GM19035 (cell line): Measurements from ENCODE around the gene ATF4.

ENCODE experiments used
- ATAC-seq: cut with Tn5 transposase; IDR thresholded peaks from one replicate; pipeline ENCODE4 v1.9.1; 2021; ENCODE audit not compliant: unreplicated experiment

The ATF4 gene

GRCh38 chr22:39520226-39521105, at the start of gene ATF4:
TSS of gene ATF4 (plus strand) at chr22:39520562. CDS start at chr22:39521446, 884 bp downstream.
- peak; percentile 53 for ATAC-seq

GRCh38 chr22:39471381-39472141, 48.8 kb upstream of the ATF4 start:
- no peak for ATAC-seq

GRCh38 chr22:39472570-39473556, 47.5 kb upstream of the ATF4 start:
- no peak for ATAC-seq

GRCh38 chr22:39473851-39474250, 46.5 kb upstream of the ATF4 start:
- no peak for ATAC-seq

GRCh38 chr22:39474351-39475111, 45.8 kb upstream of the ATF4 start:
- no peak for ATAC-seq

GRCh38 chr22:39475337-39475736, 45.0 kb upstream of the ATF4 start:
- no peak for ATAC-seq

- no peak for ATAC-seq
Measured at GRCh38 chr22:39475902-39476301, 44.5 kb upstream of the ATF4 start.

GRCh38 chr22:39476664-39477063, 43.7 kb upstream of the ATF4 start:
- ATAC-seq = no peak

GRCh38 chr22:39477542-39477941, 42.8 kb upstream of the ATF4 start:
- no peak for ATAC-seq

- ATAC-seq = no peak
Measured at GRCh38 chr22:39478441-39478850, 41.9 kb upstream of the ATF4 start.

- no peak for ATAC-seq
Measured at GRCh38 chr22:39479254-39479653, 41.1 kb upstream of the ATF4 start.

- no peak for ATAC-seq
Measured at GRCh38 chr22:39480557-39480956, 39.8 kb upstream of the ATF4 start.

GRCh38 chr22:39481054-39481453, 39.3 kb upstream of the ATF4 start:
- no peak for ATAC-seq

- no peak for ATAC-seq
Measured at GRCh38 chr22:39481595-39481994, 38.8 kb upstream of the ATF4 start.

GRCh38 chr22:39482768-39483167, 37.6 kb upstream of the ATF4 start:
- ATAC-seq = no peak

GRCh38 chr22:39486951-39487825, 33.2 kb upstream of the ATF4 start:
- ATAC-seq = no peak

- no peak for ATAC-seq
Measured at GRCh38 chr22:39487826-39488520, 32.4 kb upstream of the ATF4 start.

- no peak for ATAC-seq
Measured at GRCh38 chr22:39488563-39489083, 31.7 kb upstream of the ATF4 start.
